HL-60 (cell line): ENCODE results near the gene NCMAP.

Source experiments
- GABPA ChIP-seq: IDR thresholded peaks from 2 replicates; pipeline ENCODE4 v1.6.1; 2012; ENCODE audit warnings: low read depth
- SPI1 ChIP-seq: IDR thresholded peaks from 2 replicates; pipeline ENCODE4 v1.6.1; 2012; ENCODE audit warnings: low read depth, mild to moderate bottlenecking, borderline replicate concordance
- TF ChIP-seq, protein P1 (sequence below): IDR thresholded peaks from one replicate; pipeline ENCODE4 v1.5.1; 2011; ENCODE audit warnings: low read length, control low read depth, inconsistent platforms; ENCODE audit not compliant: insufficient read depth
- TF ChIP-seq, protein P2 (sequence below): IDR thresholded peaks from 2 replicates; pipeline ENCODE4 v1.6.1; 2012; ENCODE audit warnings: low read depth; ENCODE audit not compliant: insufficient replicate concordance

DNA sequence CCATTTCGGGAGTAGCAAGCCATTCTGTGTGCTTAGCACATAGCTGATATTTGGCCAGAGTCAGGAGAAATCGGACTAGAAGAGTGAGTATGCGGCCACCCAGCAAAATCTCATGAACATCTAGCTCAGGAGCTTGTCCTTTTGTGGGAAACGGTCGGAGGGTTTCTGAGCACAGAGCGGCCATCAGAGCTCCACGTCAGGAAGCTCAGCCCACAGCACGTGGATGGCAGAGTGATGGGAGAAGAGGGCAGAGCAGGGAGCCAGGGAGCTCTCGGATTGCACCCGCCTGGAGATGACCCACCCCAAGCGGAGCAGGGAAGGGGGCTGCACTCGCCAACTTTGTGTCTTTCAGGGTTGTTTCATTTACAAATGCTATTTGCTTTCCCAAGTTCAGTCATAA, 39.4 kb upstream of the NCMAP start:
- TF ChIP-seq, protein P1, sequence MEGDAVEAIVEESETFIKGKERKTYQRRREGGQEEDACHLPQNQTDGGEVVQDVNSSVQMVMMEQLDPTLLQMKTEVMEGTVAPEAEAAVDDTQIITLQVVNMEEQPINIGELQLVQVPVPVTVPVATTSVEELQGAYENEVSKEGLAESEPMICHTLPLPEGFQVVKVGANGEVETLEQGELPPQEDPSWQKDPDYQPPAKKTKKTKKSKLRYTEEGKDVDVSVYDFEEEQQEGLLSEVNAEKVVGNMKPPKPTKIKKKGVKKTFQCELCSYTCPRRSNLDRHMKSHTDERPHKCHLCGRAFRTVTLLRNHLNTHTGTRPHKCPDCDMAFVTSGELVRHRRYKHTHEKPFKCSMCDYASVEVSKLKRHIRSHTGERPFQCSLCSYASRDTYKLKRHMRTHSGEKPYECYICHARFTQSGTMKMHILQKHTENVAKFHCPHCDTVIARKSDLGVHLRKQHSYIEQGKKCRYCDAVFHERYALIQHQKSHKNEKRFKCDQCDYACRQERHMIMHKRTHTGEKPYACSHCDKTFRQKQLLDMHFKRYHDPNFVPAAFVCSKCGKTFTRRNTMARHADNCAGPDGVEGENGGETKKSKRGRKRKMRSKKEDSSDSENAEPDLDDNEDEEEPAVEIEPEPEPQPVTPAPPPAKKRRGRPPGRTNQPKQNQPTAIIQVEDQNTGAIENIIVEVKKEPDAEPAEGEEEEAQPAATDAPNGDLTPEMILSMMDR: no peak
- no peak for TF ChIP-seq GABPA
- TF ChIP-seq, protein P2, sequence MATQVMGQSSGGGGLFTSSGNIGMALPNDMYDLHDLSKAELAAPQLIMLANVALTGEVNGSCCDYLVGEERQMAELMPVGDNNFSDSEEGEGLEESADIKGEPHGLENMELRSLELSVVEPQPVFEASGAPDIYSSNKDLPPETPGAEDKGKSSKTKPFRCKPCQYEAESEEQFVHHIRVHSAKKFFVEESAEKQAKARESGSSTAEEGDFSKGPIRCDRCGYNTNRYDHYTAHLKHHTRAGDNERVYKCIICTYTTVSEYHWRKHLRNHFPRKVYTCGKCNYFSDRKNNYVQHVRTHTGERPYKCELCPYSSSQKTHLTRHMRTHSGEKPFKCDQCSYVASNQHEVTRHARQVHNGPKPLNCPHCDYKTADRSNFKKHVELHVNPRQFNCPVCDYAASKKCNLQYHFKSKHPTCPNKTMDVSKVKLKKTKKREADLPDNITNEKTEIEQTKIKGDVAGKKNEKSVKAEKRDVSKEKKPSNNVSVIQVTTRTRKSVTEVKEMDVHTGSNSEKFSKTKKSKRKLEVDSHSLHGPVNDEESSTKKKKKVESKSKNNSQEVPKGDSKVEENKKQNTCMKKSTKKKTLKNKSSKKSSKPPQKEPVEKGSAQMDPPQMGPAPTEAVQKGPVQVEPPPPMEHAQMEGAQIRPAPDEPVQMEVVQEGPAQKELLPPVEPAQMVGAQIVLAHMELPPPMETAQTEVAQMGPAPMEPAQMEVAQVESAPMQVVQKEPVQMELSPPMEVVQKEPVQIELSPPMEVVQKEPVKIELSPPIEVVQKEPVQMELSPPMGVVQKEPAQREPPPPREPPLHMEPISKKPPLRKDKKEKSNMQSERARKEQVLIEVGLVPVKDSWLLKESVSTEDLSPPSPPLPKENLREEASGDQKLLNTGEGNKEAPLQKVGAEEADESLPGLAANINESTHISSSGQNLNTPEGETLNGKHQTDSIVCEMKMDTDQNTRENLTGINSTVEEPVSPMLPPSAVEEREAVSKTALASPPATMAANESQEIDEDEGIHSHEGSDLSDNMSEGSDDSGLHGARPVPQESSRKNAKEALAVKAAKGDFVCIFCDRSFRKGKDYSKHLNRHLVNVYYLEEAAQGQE: no peak
- TF ChIP-seq SPI1: no peak
